PC-9 (cell line): ENCODE measurements around the gene ZBTB11. TPM values are rescaled to one million over a fixed set of nuclear protein-coding genes. Genes with fewer than 3 reads are reported as not detected.
"Not testable (repeated sequence)": the region's sequence is repeated elsewhere in the genome, so short reads cannot be mapped to it uniquely, and the experiment has no call there.

Experiments used
- BruUV-seq: library from RNA; stranded (reverse); fragments of 400-500 nt; replicated peaks from 2 replicates; lab custom pipeline; 2021; lab: Mats Ljungman, UMichigan
- CTCF ChIA-PET: fragments of 300-600 bp; sonication (Branson Sonifier 250); formaldehyde crosslinking; loops from one replicate; lab custom pipeline; 2022; ENCODE audit warnings: antibody characterized with exemption; lab: Charles Lee
- POLR2A ChIA-PET: fragments of 300-600 bp; sonication (Branson Sonifier 250); formaldehyde crosslinking; loops from one replicate; lab custom pipeline; 2022; ENCODE audit warnings: antibody characterized with exemption; ENCODE audit not compliant: unreplicated experiment; lab: Charles Lee
- DNase-seq, 2 experiments: peaks; one replicate each; pipeline versions ENCODE4 v3.0.0 to v3.0.0-alpha.2; 2015 to 2022; ENCODE audit warnings: mixed read lengths in 1 of 2
- H2AFZ ChIP-seq: fragments of 200-600 bp; sonication (generic); 2 replicates; pipeline ENCODE4 v1.8.1; 2017; ENCODE audit warnings: antibody characterized with exemption
- H3F3A ChIP-seq: fragments of 200-600 bp; sonication (generic); 2 replicates; pipeline ENCODE4 v1.8.1; 2017; ENCODE audit warnings: antibody characterized with exemption, mild to moderate bottlenecking, low read depth; ENCODE audit not compliant: insufficient read depth
- H3K27ac ChIP-seq: fragments of 200-600 bp; sonication (generic); 2 replicates; pipeline ENCODE4 v1.6.1; 2016; ENCODE audit warnings: mixed run types
- H3K27me3 ChIP-seq: fragments of 200-600 bp; sonication (generic); 2 replicates; pipeline ENCODE4 v1.6.1; 2016; ENCODE audit warnings: low read depth, mixed run types; ENCODE audit not compliant: insufficient read depth
- H3K36me3 ChIP-seq: fragments of 200-600 bp; sonication (generic); 2 replicates; pipeline ENCODE4 v1.6.1; 2016; ENCODE audit warnings: low read depth, mixed run types
- H3K4me1 ChIP-seq: fragments of 200-600 bp; sonication (generic); replicated peaks from 2 replicates; pipeline ENCODE4 v1.6.1; 2016; ENCODE audit warnings: mixed run types; ENCODE audit not compliant: insufficient read depth
- H3K4me2 ChIP-seq: fragments of 200-600 bp; sonication (generic); 2 replicates; pipeline ENCODE4 v1.6.1; 2017; ENCODE audit warnings: mixed run types
- H3K4me3 ChIP-seq: fragments of 200-600 bp; sonication (generic); 2 replicates; pipeline ENCODE4 v1.6.1; 2016; ENCODE audit warnings: mixed run types
- H3K79me2 ChIP-seq: fragments of 200-600 bp; sonication (generic); 2 replicates; pipeline ENCODE4 v1.6.1; 2017; ENCODE audit warnings: low read depth, mixed run types
- H3K9me2 ChIP-seq: fragments of 200-600 bp; sonication (generic); 2 replicates; pipeline ENCODE4 v1.8.1; 2017; ENCODE audit warnings: mild to moderate bottlenecking; ENCODE audit not compliant: insufficient read depth
- H3K9me3 ChIP-seq: fragments of 200-600 bp; sonication (generic); 2 replicates; pipeline ENCODE4 v1.8.1; 2016; ENCODE audit warnings: low read depth; ENCODE audit not compliant: insufficient read depth
- H4K20me1 ChIP-seq: fragments of 200-600 bp; sonication (generic); 2 replicates; pipeline ENCODE4 v1.8.1; 2017; ENCODE audit not compliant: insufficient read depth
- EZH2 ChIP-seq: fragments of 200-600 bp; sonication (generic); IDR thresholded peaks from 2 replicates; pipeline ENCODE4 v1.8.0; 2017; ENCODE audit warnings: antibody characterized with exemption, low read depth
- intact Hi-C: fragments of 100-400 bp; cut with micrococcal nuclease; formaldehyde crosslinking; loops from one replicate; pipeline ENCODE4 v1.10.0; 2022; ENCODE audit not compliant: unreplicated experiment
- total RNA-seq: library from RNA; stranded (reverse); gene quantifications from 2 replicates; pipeline ENCODE4 v1.2.3, GENCODE V29; 2021
- TF ChIP-seq, protein P1 (sequence below): fragments of 200-600 bp; sonication (generic); conservative IDR thresholded peaks from 2 replicates; pipeline ENCODE4 v1.6.1; 2017; ENCODE audit warnings: mixed run types, antibody characterized with exemption, mild to moderate bottlenecking, moderate library complexity

ZBTB11 gene
- total RNA-seq, 1 experiment from 2014 or later: 22.1 TPM

DNA sequence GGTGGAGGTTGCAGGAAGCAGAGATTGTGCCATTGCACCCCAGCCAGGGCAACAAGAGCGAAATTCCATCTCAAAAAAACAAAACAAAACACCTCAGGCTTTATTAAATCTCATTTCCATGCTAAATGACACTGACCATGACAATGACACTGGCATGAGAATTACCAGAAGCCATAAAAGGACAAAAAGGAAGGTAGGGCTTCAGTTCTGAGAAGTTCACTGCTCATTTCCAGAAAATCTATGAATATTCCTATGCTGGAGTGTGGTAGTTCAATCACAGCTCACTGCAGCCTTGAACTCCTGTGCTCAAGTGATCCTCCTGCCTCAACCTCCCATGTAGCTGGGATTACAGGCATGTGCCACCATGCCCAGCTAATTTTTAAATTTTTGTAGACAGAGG lies 58.2 kb downstream of the ZBTB11 start:
- no peak for DNase-seq
- no peaks in the 10 kb centered on the region for H3K4me1 ChIP-seq
- H3K36me3 ChIP-seq: no peaks in the 10 kb centered on the region
- intact Hi-C loops: no loop called here
- H2AFZ ChIP-seq: no peak overlapping the region
- no peaks in the 10 kb centered on the region for H3K9me2 ChIP-seq
- H3K9me3 ChIP-seq: no peaks in the 10 kb centered on the region
- H3K4me2 ChIP-seq: no peak overlapping the region
- no peak overlapping the region for H3K27ac ChIP-seq
- no peaks in the 10 kb centered on the region for H3F3A ChIP-seq
- ChIA-PET CTCF (no interaction called here), POLR2A (no interaction called here)
- H4K20me1 ChIP-seq: no peaks in the 10 kb centered on the region
- H3K79me2 ChIP-seq: no peaks in the 10 kb centered on the region
- BruUV-seq: no TSS peak
- no peak for TF ChIP-seq EZH2
- TF ChIP-seq, protein P1, sequence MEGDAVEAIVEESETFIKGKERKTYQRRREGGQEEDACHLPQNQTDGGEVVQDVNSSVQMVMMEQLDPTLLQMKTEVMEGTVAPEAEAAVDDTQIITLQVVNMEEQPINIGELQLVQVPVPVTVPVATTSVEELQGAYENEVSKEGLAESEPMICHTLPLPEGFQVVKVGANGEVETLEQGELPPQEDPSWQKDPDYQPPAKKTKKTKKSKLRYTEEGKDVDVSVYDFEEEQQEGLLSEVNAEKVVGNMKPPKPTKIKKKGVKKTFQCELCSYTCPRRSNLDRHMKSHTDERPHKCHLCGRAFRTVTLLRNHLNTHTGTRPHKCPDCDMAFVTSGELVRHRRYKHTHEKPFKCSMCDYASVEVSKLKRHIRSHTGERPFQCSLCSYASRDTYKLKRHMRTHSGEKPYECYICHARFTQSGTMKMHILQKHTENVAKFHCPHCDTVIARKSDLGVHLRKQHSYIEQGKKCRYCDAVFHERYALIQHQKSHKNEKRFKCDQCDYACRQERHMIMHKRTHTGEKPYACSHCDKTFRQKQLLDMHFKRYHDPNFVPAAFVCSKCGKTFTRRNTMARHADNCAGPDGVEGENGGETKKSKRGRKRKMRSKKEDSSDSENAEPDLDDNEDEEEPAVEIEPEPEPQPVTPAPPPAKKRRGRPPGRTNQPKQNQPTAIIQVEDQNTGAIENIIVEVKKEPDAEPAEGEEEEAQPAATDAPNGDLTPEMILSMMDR: no peak
- H3K4me3 ChIP-seq: no peak overlapping the region
- H3K27me3 ChIP-seq: no peaks in the 10 kb centered on the region

DNA sequence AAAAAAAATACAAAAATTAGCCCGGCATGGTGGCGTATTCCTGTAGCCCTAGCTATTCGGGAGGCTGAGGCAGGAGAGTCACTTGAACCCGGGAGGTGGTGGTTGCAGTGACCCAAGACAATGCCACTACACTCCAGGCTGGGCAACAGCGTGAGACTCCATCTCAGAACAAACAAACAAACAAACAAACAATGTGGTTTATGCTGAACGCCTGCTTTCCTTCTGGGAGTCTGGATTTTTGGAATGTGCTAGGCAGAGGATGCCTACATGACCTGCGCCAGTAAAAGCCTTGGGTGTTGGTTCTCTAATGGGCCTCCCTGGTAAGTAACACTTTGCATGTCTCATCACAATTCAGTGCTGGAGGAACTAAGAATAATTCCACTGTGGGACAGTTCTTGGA lies 59.5 kb downstream of the ZBTB11 start:
- Histone ChIP-seq H3K4me2 (no peak overlapping the region), H3K27ac (no peak overlapping the region), H3K36me3 (no peaks in the 10 kb centered on the region), H3K27me3 (no peaks in the 10 kb centered on the region), H3K9me2 (no peaks in the 10 kb centered on the region), H3K9me3 (no peaks in the 10 kb centered on the region), H2AFZ (no peak overlapping the region), H3K79me2 (no peaks in the 10 kb centered on the region), H3K4me3 (no peak overlapping the region), H3K4me1 (no peaks in the 10 kb centered on the region), H3F3A (no peaks in the 10 kb centered on the region), H4K20me1 (no peaks in the 10 kb centered on the region)
- no peak for TF ChIP-seq EZH2
- no peak for DNase-seq
- ChIA-PET POLR2A (no interaction called here), CTCF (no interaction called here)
- intact Hi-C loops: no loop called here
- BruUV-seq: no TSS peak

DNA sequence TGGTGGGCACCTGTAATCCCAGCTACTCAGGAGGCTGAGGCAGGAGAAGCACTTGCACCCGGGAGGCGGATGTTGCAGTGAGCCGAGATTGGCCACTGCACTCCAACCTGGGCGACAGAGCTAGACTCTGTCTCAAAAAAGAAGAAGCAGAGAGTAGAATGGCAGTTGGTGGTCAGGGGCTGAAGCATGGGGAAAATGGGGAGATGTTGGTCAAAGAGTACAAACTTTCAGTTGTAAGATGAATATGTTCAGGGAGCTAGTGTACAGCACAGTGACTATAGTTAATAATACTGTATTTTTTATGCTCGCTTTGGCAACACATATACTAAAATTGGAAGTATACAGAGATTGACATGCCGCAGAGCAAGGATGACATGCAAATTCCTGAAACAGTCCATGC lies 61.4 kb downstream of the ZBTB11 start:
- no peaks in the 10 kb centered on the region for H3K9me3 ChIP-seq
- intact Hi-C loops: no loop called here
- no peak overlapping the region for H2AFZ ChIP-seq
- no TSS peak for BruUV-seq
- no peak for DNase-seq
- no peak overlapping the region for H3K4me3 ChIP-seq
- H3F3A ChIP-seq: no peaks in the 10 kb centered on the region
- H3K4me1 ChIP-seq: no peaks in the 10 kb centered on the region
- no peak overlapping the region for H3K27ac ChIP-seq
- H3K9me2 ChIP-seq: no peaks in the 10 kb centered on the region
- H3K4me2 ChIP-seq: no peak overlapping the region
- no peaks in the 10 kb centered on the region for H4K20me1 ChIP-seq
- TF ChIP-seq EZH2: no peak
- TF ChIP-seq, protein P1: no peak
- no peaks in the 10 kb centered on the region for H3K27me3 ChIP-seq
- H3K79me2 ChIP-seq: no peaks in the 10 kb centered on the region
- H3K36me3 ChIP-seq: no peaks in the 10 kb centered on the region
- POLR2A ChIA-PET: no interaction called here
- CTCF ChIA-PET: no interaction called here

DNA sequence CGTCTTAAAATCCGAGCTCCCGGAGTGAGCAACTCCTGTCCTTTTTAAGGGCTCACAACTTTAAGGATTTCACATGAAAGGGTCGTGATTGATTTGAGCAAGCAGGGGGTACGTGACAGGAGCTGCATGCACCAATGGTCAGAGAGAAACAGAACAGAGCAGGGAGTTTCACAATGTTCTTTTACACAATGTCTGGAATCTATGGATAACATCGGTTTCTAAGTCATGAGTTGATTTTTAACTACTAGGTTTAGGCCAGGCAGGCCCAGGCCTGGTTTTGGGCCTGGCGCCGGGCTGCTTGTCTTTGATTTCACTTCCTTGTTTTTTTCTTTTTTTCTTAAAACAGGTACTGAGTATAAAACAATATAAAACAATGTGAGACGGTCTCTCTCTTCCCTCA lies 63.9 kb downstream of the ZBTB11 start:
- H3K27ac ChIP-seq, H2AFZ ChIP-seq, H3K27me3 ChIP-seq, H3K4me2 ChIP-seq, CTCF ChIA-PET, H3K9me3 ChIP-seq, intact Hi-C loops, H4K20me1 ChIP-seq, H3K36me3 ChIP-seq, H3F3A ChIP-seq, BruUV-seq, H3K9me2 ChIP-seq, H3K4me1 ChIP-seq, H3K4me3 ChIP-seq, H3K79me2 ChIP-seq, DNase-seq: not testable (repeated sequence)
- POLR2A ChIA-PET: interaction anchor here (0.6 kb wide), 1 partner anchor 1272 kb away, joined by 5 read pairs; no protein-coding TSS in a partner anchor
